Measurements from ENCODE around the gene TMA7.
"Not testable (repeated sequence)": the region's sequence is repeated elsewhere in the genome, so short reads cannot be mapped to it uniquely, and the experiment has no call there.

- not testable (repeated sequence) for TF ChIP-seq FOS (IDR thresholded peaks at IDR 0.05; ENCODE audit: borderline replicate concordance, insufficient read depth, low read length); POLR2A (IDR thresholded peaks at IDR 0.05; ENCODE audit: low read depth, low read length); MYC (IDR thresholded peaks at IDR 0.05; ENCODE audit: low read depth, low read length); EZH2 (IDR thresholded peaks at IDR 0.05; ENCODE audit: borderline replicate concordance, low read depth, low read length, severe bottlenecking); MAX (IDR thresholded peaks at IDR 0.05; ENCODE audit: insufficient read depth, insufficient read length); CTCF (IDR thresholded peaks at IDR 0.05; ENCODE audit: extremely low read depth in 1 of 2, insufficient read depth in 1 of 2, low read depth in 1 of 2, low read length in 2 of 2); POLR2AphosphoS5 (IDR thresholded peaks at IDR 0.05; ENCODE audit: insufficient read depth, low read depth, low read length); GATA2 (IDR thresholded peaks at IDR 0.05; ENCODE audit: insufficient read depth, insufficient read length, low read depth, low read length)
Measured at GRCh38 chr3:48474031-48474430, 34.0 kb downstream of the TMA7 start.

Data from endothelial cell of umbilical vein (primary cell).